ENCODE results near the gene TCP10L. TPM values are rescaled to one million over a fixed set of nuclear protein-coding genes. Genes with fewer than 3 reads are reported as not detected.

Gene TCP10L
- total and polyA plus RNA-seq, 4 donors, result 1.1 to 8.0 (median 2.8) TPM

DNA sequence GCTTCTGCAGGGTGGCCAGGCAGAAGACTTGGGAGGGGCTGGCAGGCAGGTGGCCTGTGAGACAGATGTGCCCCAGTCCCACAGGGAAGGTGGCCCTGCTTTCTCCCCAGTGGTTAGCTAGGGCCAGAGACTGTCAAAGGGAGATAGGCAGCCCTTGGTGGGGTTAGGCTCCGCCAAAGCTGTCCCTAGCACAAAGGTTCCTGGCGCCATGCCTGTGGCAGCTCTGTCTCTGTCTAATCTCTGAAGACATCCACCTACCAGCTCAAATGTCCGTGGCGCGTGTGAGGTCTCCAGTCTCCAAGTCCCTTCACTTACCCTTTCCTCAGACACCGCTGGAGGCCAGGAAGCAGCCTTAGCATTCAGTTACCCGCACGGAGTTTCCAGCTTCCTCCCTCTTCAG is 17.7 kb downstream of the TCP10L start:
- no peaks in the 10 kb centered on the region for H3K9me3 ChIP-seq (ENCODE audit: control insufficient read depth in 4 of 4, low read length in 3 of 4)
- H3K9ac ChIP-seq (ENCODE audit: low read depth in 1 of 2, low read length in 2 of 2), result no peak overlapping the region
- WGBS, result 97% methylated on average over 8 of the region's 8 CpGs
- TF ChIP-seq, protein P1, sequence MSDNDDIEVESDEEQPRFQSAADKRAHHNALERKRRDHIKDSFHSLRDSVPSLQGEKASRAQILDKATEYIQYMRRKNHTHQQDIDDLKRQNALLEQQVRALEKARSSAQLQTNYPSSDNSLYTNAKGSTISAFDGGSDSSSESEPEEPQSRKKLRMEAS (IDR thresholded peaks at IDR 0.05), result no peak
- no peak for TF ChIP-seq FOXA2 (IDR thresholded peaks at IDR 0.05)
- TF ChIP-seq, protein P2, sequence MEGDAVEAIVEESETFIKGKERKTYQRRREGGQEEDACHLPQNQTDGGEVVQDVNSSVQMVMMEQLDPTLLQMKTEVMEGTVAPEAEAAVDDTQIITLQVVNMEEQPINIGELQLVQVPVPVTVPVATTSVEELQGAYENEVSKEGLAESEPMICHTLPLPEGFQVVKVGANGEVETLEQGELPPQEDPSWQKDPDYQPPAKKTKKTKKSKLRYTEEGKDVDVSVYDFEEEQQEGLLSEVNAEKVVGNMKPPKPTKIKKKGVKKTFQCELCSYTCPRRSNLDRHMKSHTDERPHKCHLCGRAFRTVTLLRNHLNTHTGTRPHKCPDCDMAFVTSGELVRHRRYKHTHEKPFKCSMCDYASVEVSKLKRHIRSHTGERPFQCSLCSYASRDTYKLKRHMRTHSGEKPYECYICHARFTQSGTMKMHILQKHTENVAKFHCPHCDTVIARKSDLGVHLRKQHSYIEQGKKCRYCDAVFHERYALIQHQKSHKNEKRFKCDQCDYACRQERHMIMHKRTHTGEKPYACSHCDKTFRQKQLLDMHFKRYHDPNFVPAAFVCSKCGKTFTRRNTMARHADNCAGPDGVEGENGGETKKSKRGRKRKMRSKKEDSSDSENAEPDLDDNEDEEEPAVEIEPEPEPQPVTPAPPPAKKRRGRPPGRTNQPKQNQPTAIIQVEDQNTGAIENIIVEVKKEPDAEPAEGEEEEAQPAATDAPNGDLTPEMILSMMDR (IDR thresholded peaks at IDR 0.05; ENCODE audit: low read depth, low read length, missing input control), result no peak
- no peak overlapping the region for H3K4me3 ChIP-seq (ENCODE audit: low read depth in 1 of 3, low read length in 3 of 3)
- H3K36me3 ChIP-seq (ENCODE audit: control insufficient read depth in 4 of 4, insufficient read depth in 3 of 4, low read depth in 1 of 4, low read length in 3 of 4), result no peaks in the 10 kb centered on the region
- peaks cover 0 to 12% (median 7%) of the 10 kb centered on the region in 4 donors for H3K4me1 ChIP-seq (ENCODE audit: control insufficient read depth in 4 of 4, insufficient read depth in 4 of 4, low read length in 3 of 4)
- no peak for DNase-seq (ENCODE audit: low spot score)
- H3K27ac ChIP-seq (ENCODE audit: low read depth in 1 of 2, low read length in 2 of 2), result no peak overlapping the region
- H3K27me3 ChIP-seq (ENCODE audit: control insufficient read depth in 4 of 4, insufficient read depth in 4 of 4, low read length in 3 of 4), result no peaks in the 10 kb centered on the region

- H3K9ac ChIP-seq (ENCODE audit: low read depth in 1 of 2, low read length in 2 of 2), result no peak overlapping the region
- H3K36me3 ChIP-seq (ENCODE audit: control insufficient read depth in 4 of 4, insufficient read depth in 3 of 4, low read depth in 1 of 4, low read length in 3 of 4), result no peaks in the 10 kb centered on the region
- DNase-seq (ENCODE audit: low spot score), result no peak
- no peak for TF ChIP-seq ATF3 (IDR thresholded peaks at IDR 0.05)
- TF ChIP-seq, protein P1 (IDR thresholded peaks at IDR 0.05), result no peak
- no peak for TF ChIP-seq ZBTB33 (IDR thresholded peaks at IDR 0.05)
- no peak for TF ChIP-seq HNF4A (conservative IDR thresholded peaks at IDR 0.05)
- TF ChIP-seq EGR1 (IDR thresholded peaks at IDR 0.05; ENCODE audit: low read depth in 2 of 2), result no peak
- no peak for TF ChIP-seq RXRA (IDR thresholded peaks at IDR 0.05)
- TF ChIP-seq FOXA2 (IDR thresholded peaks at IDR 0.05), result no peak
- TF ChIP-seq TAF1 (conservative IDR thresholded peaks at IDR 0.05), result no peak
- TF ChIP-seq, protein P2 (IDR thresholded peaks at IDR 0.05; ENCODE audit: low read depth, low read length, missing input control), result no peak
- no peak for TF ChIP-seq GABPA (IDR thresholded peaks at IDR 0.05 in 1 of 2, conservative IDR thresholded peaks at IDR 0.05 in 1 of 2)
- H3K9me3 ChIP-seq (ENCODE audit: control insufficient read depth in 4 of 4, low read length in 3 of 4), result no peaks in the 10 kb centered on the region
- no peak overlapping the region for H3K27ac ChIP-seq (ENCODE audit: low read depth in 1 of 2, low read length in 2 of 2)
- H3K27me3 ChIP-seq (ENCODE audit: control insufficient read depth in 4 of 4, insufficient read depth in 4 of 4, low read length in 3 of 4), result no peaks in the 10 kb centered on the region
- peaks cover 0 to 12% (median 7%) of the 10 kb centered on the region in 4 donors for H3K4me1 ChIP-seq (ENCODE audit: control insufficient read depth in 4 of 4, insufficient read depth in 4 of 4, low read length in 3 of 4)
- WGBS, result 84% methylated on average over 5 of the region's 5 CpGs
- H3K4me3 ChIP-seq (ENCODE audit: low read depth in 1 of 3, low read length in 3 of 3), result no peak overlapping the region
These were observed 18.5 kb downstream of the TCP10L start for GRCh38 chr21:32566741-32567389.
